Measurements from ENCODE around the gene TMPRSS2.

Gene TMPRSS2

DNA sequence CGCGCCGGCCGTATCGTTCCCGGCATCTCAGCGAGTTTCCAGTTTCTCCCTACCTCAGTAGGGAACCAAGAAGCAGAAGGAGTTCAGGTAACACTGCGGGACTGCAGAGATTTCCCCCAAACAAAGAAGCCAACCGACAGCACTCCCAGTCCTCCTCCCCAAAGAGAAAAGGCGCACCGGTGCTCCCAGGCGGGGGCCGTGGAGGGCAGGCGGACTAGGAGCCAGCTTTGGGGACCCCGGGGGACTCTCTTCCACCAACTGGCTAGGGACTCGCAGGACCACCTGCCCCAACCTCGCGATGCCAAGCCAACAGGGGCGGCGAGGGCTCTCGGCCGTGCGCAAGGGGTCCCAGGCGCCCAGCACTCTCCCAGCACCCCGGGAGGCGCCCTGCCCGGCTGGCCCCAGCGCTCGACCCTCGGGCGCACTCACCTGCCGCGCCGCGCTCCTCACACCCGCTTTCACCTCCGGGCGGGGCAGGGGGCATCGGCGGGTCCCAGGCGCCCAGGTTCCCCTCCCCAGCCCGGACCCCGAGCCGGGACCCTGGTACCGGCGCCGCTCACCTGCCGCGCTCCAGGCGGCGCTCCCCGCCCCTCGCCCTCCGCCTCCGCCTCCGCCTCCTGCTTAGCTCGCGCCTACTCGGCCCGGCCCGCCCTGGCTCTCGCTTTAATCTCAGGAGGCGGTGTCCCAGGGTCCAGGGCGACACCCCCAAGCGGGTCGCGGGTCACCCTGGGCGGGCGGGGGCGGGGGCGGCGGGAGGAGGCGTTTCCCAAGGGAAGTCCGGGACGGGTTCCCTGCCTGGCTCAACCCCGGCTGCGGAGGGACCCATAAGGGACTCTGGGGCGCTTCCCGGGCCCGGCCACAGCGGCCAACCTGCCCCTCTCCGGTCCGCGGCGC is at the start of gene TMPRSS2:
Gene TMPRSS2, minus strand, starts transcription at position 638 of the 894 bp plus-strand sequence. CDS start 10,025 bp downstream, outside the sequence.
- Histone ChIP-seq H2AFZ (ENCODE audit: low read depth, low read length) (no peak within 1 kb of the TSS), H3K27me3 (ENCODE audit: insufficient read depth, low read length) (peaks cover 55% of the 10 kb centered on the region), H3K4me3 (ENCODE audit: low read length) (no peak within 1 kb of the TSS), H3K4me1 (ENCODE audit: insufficient read depth, low read length) (no peaks in the 10 kb centered on the region), H3K9me3 (ENCODE audit: low read length) (no peaks in the 10 kb centered on the region), H3K36me3 (ENCODE audit: insufficient read depth, low read length) (no peaks in the 10 kb centered on the region)

DNA sequence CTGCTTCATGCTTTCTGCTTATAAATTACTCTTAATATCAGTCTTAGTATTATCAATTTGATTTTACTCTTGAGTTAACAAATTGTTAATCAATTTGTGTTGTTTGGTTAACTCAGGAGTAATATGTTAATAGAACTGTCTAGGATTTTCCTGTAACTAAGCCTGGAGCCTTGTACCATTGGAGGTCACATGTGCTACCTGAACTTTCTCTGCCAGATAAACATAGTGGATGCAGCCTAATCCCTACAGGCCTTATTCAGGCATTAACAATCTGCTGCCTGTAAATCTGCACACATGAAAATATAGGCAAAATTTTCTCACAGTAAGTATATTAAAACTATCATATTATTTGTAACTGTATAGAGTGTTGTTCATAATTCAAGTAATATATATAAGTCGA is 47.1 kb upstream of the TMPRSS2 start:
- Histone ChIP-seq H2AFZ (ENCODE audit: low read depth, low read length) (no peak overlapping the region), H3K9me3 (ENCODE audit: low read length) (no peaks in the 10 kb centered on the region), H3K4me1 (ENCODE audit: insufficient read depth, low read length) (no peaks in the 10 kb centered on the region), H3K4me3 (ENCODE audit: low read length) (no peak overlapping the region), H3K36me3 (ENCODE audit: insufficient read depth, low read length) (no peaks in the 10 kb centered on the region), H3K27me3 (ENCODE audit: insufficient read depth, low read length) (no peaks in the 10 kb centered on the region)

DNA sequence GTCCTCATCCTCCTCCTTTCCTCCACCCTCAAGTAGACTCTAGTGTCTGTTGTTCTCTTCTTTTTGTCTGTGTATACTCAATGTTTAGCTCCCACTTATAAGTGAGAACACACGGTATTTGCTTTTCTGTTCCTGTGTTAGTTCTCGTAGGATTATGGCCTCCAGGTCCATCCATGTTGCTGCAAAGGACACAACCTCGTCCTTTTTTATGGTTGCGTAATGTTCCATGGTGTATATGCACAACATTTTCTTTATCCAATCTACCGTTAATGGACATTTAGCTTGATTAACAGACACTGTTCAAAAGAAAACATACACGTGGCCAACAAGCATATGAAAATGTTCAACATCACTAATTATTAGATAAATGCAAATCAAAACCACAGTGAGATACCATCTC is 44.3 kb upstream of the TMPRSS2 start:
- H3K27me3 ChIP-seq (ENCODE audit: insufficient read depth, low read length) = no peaks in the 10 kb centered on the region
- no peak overlapping the region for H3K4me3 ChIP-seq (ENCODE audit: low read length)
- H3K36me3 ChIP-seq (ENCODE audit: insufficient read depth, low read length) = no peaks in the 10 kb centered on the region
- no peak overlapping the region for H2AFZ ChIP-seq (ENCODE audit: low read depth, low read length)
- H3K4me1 ChIP-seq (ENCODE audit: insufficient read depth, low read length) = no peaks in the 10 kb centered on the region
- H3K9me3 ChIP-seq (ENCODE audit: low read length) = no peaks in the 10 kb centered on the region

DNA sequence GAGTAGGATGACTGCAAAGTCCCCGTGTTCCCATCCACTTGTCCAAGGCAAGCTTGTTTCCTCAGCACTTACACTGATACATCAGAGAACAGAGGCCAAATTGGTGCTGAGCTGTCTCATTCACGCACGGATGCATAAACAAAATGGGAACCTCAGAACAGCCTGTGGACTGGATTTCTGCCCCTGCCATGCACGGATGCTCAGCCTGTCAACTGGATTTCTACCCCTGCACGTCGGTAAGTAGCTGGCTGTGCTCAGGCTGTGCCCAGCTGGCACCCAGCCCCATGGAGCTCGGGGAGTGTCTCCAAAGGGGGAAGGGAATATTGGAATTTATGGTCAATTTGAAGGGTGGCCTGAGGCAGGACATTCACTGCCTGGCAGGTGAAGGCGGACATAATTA is 40.8 kb upstream of the TMPRSS2 start:
- H3K4me1 ChIP-seq (ENCODE audit: insufficient read depth, low read length) = no peaks in the 10 kb centered on the region
- no peaks in the 10 kb centered on the region for H3K9me3 ChIP-seq (ENCODE audit: low read length)
- no peak overlapping the region for H3K4me3 ChIP-seq (ENCODE audit: low read length)
- H3K36me3 ChIP-seq (ENCODE audit: insufficient read depth, low read length) = no peaks in the 10 kb centered on the region
- no peak overlapping the region for H2AFZ ChIP-seq (ENCODE audit: low read depth, low read length)
- H3K27me3 ChIP-seq (ENCODE audit: insufficient read depth, low read length) = no peaks in the 10 kb centered on the region

DNA sequence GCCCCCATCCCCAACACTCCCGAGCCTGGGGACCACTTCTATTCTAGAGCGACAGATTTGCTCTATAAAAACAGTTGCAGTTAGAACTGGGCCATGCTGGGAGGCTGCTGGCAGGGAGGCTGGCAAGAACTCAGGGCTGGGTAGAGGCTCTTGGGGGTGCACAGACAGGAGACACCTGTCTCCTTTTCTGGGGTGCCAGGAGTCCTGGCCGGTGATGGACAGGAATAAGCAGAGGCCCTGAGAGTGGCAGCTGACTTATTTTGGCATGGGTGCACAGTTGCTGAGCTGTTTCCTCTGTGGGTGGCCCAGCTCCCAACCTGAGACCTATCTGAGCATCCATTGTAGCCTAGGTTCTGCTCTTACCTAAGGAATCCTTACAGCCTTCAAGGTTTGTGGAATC is 39.2 kb upstream of the TMPRSS2 start:
- Histone ChIP-seq H3K27me3 (ENCODE audit: insufficient read depth, low read length) (no peaks in the 10 kb centered on the region), H3K36me3 (ENCODE audit: insufficient read depth, low read length) (no peaks in the 10 kb centered on the region)

DNA sequence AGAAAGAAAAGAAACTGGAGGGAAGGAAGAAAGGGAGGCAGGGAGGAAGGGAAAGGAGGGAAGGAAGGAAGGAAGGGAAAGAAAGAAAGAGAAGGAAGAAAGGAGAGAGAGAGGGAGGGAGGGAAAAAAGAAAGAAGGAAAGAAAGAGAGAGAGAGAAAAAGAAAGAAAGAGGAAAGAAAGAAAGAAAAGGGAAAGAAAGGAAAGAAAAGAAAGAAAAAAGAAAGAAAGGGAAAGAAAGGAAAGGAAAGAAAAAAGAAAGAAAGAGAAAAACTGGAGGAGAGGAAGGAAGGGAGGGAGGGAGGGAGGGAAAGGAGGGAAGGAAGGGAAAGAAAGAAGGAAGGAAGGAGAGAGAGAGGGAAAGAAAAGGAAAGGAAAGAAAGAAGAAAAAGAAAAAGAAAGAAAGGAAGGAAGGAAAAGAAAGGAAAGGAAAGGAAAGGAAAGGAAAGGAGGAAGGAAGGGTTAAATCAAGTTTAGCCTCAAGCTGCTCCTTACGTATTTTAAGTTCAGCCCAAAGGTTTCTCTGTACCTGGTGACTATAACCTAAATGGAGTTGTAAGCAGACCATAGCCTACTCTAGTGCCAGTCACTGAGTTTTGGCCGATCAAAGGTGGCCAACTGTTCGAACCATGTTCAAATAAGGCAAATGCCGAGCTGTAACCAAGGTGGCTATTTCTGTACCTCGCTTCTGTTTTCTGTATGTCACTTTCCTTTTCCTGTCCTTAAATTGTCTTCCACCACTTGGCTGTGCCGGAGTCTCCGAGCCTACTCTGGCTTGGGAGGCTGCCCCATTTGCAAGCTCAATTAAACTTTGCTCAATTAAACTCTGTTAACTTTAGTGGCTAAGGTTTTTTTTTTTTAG is 37.8 kb upstream of the TMPRSS2 start:
- no peak overlapping the region for H3K4me3 ChIP-seq (ENCODE audit: low read length)
- H3K27me3 ChIP-seq (ENCODE audit: insufficient read depth, low read length) = no peaks in the 10 kb centered on the region
- H2AFZ ChIP-seq (ENCODE audit: low read depth, low read length) = no peak overlapping the region
- no peaks in the 10 kb centered on the region for H3K9me3 ChIP-seq (ENCODE audit: low read length)
- H3K36me3 ChIP-seq (ENCODE audit: insufficient read depth, low read length) = no peaks in the 10 kb centered on the region
- H3K4me1 ChIP-seq (ENCODE audit: insufficient read depth, low read length) = no peaks in the 10 kb centered on the region

More for the DNA sequence above, 39.2 kb upstream of the TMPRSS2 start:
- Histone ChIP-seq H3K4me1 (ENCODE audit: insufficient read depth, low read length) (no peaks in the 10 kb centered on the region), H3K9me3 (ENCODE audit: low read length) (no peaks in the 10 kb centered on the region), H3K4me3 (ENCODE audit: low read length) (no peak overlapping the region), H2AFZ (ENCODE audit: low read depth, low read length) (no peak overlapping the region)

DNA sequence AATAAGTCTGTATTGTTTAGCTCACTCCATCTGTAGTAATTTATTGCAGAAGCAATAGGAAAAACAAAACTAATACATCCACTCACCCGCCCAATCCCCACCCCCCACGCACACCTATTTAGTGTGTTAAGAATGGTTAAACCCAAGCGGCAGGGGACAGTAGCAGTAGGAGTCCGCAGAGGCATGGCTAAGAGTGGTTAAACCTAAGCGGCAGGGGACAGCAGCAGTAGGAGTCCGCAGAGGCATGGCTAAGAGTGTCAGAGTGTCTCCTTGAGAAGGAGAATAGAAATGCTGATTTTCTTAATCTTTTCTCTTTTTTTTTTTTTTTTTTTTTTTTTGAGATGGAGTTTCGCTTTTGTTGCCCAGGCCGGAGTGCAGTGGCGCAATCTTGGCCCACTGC is 34.8 kb upstream of the TMPRSS2 start:
- Histone ChIP-seq H3K4me3 (ENCODE audit: low read length) (no peak overlapping the region), H3K36me3 (ENCODE audit: insufficient read depth, low read length) (no peaks in the 10 kb centered on the region), H3K9me3 (ENCODE audit: low read length) (no peaks in the 10 kb centered on the region), H3K27me3 (ENCODE audit: insufficient read depth, low read length) (peaks cover 11% of the 10 kb centered on the region), H2AFZ (ENCODE audit: low read depth, low read length) (no peak overlapping the region), H3K4me1 (ENCODE audit: insufficient read depth, low read length) (no peaks in the 10 kb centered on the region)

DNA sequence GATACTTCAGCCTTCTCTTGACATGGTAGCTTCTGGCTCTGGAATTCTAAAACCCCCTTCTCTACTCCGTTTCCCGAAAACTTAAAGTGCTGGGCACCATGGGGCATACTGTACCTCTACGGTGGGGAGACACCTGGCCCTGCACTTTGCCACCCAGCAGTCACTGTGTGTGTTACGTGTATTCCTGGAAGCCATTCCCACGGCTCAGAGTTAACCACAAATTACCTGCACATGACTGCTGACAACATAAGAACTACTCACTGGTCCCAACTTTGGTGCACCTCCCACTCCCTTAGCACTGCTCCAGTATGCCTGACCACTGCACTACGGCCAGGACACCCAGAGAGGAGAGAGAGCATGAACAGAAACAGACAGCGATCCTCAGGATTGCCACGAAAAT is 29.4 kb upstream of the TMPRSS2 start:
- Histone ChIP-seq H2AFZ (ENCODE audit: low read depth, low read length) (no peak overlapping the region), H3K4me1 (ENCODE audit: insufficient read depth, low read length) (no peaks in the 10 kb centered on the region), H3K36me3 (ENCODE audit: insufficient read depth, low read length) (no peaks in the 10 kb centered on the region), H3K9me3 (ENCODE audit: low read length) (no peaks in the 10 kb centered on the region), H3K27me3 (ENCODE audit: insufficient read depth, low read length) (peaks cover 13% of the 10 kb centered on the region), H3K4me3 (ENCODE audit: low read length) (no peak overlapping the region)

DNA sequence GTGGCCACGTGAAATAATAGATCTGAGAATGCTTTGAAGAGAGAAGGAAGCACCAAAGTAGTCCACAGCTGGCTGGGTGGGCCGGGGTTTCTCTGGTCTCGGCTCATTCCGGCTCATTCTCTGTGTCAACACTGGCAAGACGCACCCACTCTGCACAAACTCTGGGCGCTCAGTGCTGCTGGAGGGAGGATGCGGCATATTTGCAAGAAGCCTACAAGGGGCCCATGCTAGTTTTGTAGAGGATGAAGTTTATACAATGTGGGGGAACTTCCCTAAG is 28.8 kb upstream of the TMPRSS2 start:
- Histone ChIP-seq H2AFZ (ENCODE audit: low read depth, low read length) (no peak overlapping the region), H3K36me3 (ENCODE audit: insufficient read depth, low read length) (no peaks in the 10 kb centered on the region), H3K4me1 (ENCODE audit: insufficient read depth, low read length) (no peaks in the 10 kb centered on the region), H3K27me3 (ENCODE audit: insufficient read depth, low read length) (peaks cover 13% of the 10 kb centered on the region), H3K9me3 (ENCODE audit: low read length) (no peaks in the 10 kb centered on the region), H3K4me3 (ENCODE audit: low read length) (no peak overlapping the region)

DNA sequence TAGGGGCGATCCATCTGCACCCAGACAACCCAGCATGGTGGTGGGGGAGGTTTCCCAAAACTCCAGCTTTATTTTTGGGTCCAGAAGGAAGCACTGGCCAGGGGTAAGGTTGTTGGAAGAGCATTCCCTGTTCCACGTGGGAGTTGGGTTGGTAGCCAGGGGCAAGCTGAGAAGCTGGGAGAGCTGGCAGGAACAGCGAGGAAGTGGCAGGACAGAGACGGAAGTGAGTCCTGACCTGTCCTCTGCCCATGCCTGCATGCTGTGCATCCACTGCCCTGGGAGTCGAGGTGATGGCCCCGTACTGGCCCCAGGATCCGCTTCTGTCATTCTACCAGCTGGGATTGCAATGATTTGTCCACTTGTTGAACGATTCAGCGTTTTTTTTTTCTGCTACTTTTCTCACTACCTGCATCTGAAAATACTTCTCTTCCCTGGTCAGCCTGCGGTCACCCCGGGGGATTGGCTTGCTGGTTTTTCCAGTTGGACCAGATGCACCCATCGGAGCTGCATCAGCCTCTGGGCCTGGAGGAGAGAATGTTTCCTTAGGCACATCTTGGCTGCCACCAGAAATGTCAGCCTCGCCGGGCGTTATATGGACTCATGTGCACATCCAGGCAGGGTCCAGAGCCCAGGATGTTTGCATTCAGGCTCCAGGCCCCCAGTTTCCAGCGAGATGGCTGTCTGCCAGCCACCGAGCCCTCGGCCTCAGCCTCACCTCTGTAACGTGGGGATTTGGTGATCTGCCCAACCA is 28.3 kb upstream of the TMPRSS2 start:
- Histone ChIP-seq H3K9me3 (ENCODE audit: low read length) (no peaks in the 10 kb centered on the region), H2AFZ (ENCODE audit: low read depth, low read length) (no peak overlapping the region), H3K36me3 (ENCODE audit: insufficient read depth, low read length) (no peaks in the 10 kb centered on the region), H3K4me3 (ENCODE audit: low read length) (no peak overlapping the region), H3K4me1 (ENCODE audit: insufficient read depth, low read length) (no peaks in the 10 kb centered on the region), H3K27me3 (ENCODE audit: insufficient read depth, low read length) (peaks cover 13% of the 10 kb centered on the region)

DNA sequence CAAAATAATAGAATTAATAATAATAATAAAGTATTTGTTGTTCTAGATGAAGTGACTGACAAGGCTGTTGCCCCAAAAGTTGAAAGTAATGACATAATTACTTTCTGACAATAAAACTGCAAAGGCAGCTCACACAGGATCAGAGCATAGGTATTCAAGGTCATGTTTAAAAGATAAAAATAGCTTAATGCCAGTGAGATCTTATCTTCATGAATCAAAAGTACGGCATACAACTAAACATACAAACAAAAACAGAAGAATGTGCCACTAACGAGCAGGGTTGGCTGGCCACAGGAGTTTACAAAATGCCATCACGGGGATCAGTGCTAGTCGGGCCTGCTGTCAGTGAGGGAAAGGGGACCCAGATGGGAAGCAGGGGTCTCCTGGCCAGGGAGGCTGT is 22.4 kb upstream of the TMPRSS2 start:
- no peaks in the 10 kb centered on the region for H3K4me1 ChIP-seq (ENCODE audit: insufficient read depth, low read length)
- H2AFZ ChIP-seq (ENCODE audit: low read depth, low read length) = no peak overlapping the region
- H3K27me3 ChIP-seq (ENCODE audit: insufficient read depth, low read length) = no peaks in the 10 kb centered on the region
- H3K36me3 ChIP-seq (ENCODE audit: insufficient read depth, low read length) = no peaks in the 10 kb centered on the region
- no peaks in the 10 kb centered on the region for H3K9me3 ChIP-seq (ENCODE audit: low read length)
- no peak overlapping the region for H3K4me3 ChIP-seq (ENCODE audit: low read length)

DNA sequence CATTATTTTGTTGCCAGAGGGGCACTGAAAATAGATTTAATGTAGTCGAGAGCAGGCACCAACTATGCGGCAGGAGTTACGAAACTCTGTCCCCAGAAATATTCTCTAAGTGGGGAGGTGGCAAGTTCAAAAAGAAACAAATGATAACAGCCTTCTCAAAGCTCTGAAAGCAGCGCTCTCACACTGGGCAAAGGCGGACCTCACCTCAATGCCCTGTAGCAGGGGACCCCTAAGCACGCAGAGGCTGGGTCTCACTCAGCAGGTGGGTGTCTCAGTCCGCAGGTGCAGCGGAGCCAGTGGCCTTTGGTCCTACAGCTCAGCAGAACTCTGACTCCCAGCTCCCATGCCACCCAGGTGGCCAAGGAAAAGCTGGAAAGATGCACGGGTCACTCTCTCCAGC is 21.8 kb upstream of the TMPRSS2 start:
- Histone ChIP-seq H3K36me3 (ENCODE audit: insufficient read depth, low read length) (no peaks in the 10 kb centered on the region), H3K9me3 (ENCODE audit: low read length) (no peaks in the 10 kb centered on the region), H3K4me3 (ENCODE audit: low read length) (no peak overlapping the region), H2AFZ (ENCODE audit: low read depth, low read length) (no peak overlapping the region), H3K4me1 (ENCODE audit: insufficient read depth, low read length) (no peaks in the 10 kb centered on the region), H3K27me3 (ENCODE audit: insufficient read depth, low read length) (no peaks in the 10 kb centered on the region)
